HCT116 (cell line): ENCODE measurements around the gene DLEU7. TPM values are rescaled to one million over a fixed set of nuclear protein-coding genes. Genes with fewer than 3 reads are reported as not detected.

ENCODE experiments used
- ATAC-seq: fragments of 200-7000 bp; cut with Tn5 transposase; 2 replicates; pipeline ENCODE4 v1.9.1; 2020; ENCODE audit warnings: mild to moderate bottlenecking, moderate library complexity
- BruUV-seq: library from RNA; stranded (reverse); fragments of 400-500 nt; replicated peaks from 2 replicates; lab custom pipeline; 2021; lab: Mats Ljungman, UMichigan
- CTCF ChIA-PET: fragments of 300-600 bp; sonication (Branson Sonifier 250); formaldehyde crosslinking; loops from one replicate; lab custom pipeline; 2021; ENCODE audit warnings: antibody characterized with exemption; lab: Charles Lee
- POLR2A ChIA-PET: fragments of 300-600, 350-600 bp; sonication (Branson Sonifier 250); formaldehyde crosslinking; loops from one replicate; lab custom pipeline; 2021; ENCODE audit warnings: antibody characterized with exemption; lab: Charles Lee
- RAD21 ChIA-PET, 2 experiments: fragments of 300-600 bp; sonication (Branson Sonifier 250); formaldehyde crosslinking; loops; one replicate each; lab custom pipeline; 2023; ENCODE audit warnings: low total read pairs in 2 of 2; ENCODE audit not compliant: uncharacterized antibody in 2 of 2, unreplicated experiment in 2 of 2, low non-redundant PET in 1 of 2; lab: Charles Lee
- DNase-seq: peaks from one replicate; pipeline ENCODE4 v3.0.0-alpha.2; 2010; ENCODE audit warnings: low read depth, low spot score
- H2AFZ ChIP-seq: fragments of 200-600 bp; shearing (Covaris generic), sonication (generic); 2 replicates; pipeline ENCODE4 v1.6.1; 2017; ENCODE audit warnings: low read depth, mixed run types, mixed read lengths, antibody characterized with exemption, low read length; ENCODE audit not compliant: poor library complexity, severe bottlenecking
- H3K27ac ChIP-seq: 2 replicates; pipeline ENCODE4 v1.5.1; 2012; ENCODE audit warnings: low read depth, low read length
- H3K27me3 ChIP-seq: fragments of 200-600 bp; sonication (generic); 2 replicates; pipeline ENCODE4 v1.6.1; 2016; ENCODE audit warnings: mixed run types, low read length, mixed read lengths; ENCODE audit not compliant: insufficient read depth
- H3K36me3 ChIP-seq, 2 experiments: fragments of 200-500 bp in 1 of 2; fragments of 200-600 bp in 1 of 2; sonication (Bioruptor generic) in 1 of 2; sonication (generic) in 1 of 2; 2 replicates each; pipeline versions ENCODE4 v1.5.1 to v1.6.1; 2014 to 2016; ENCODE audit warnings: low read length in 2 of 2, inconsistent platforms in 1 of 2, mixed read lengths in 1 of 2, mixed run types in 1 of 2; ENCODE audit not compliant: insufficient read depth in 2 of 2, control insufficient read depth in 1 of 2
- H3K4me1 ChIP-seq, 2 experiments: fragments of 200-600 bp in 1 of 2; sonication (generic) in 1 of 2; 2 replicates each; pipeline versions ENCODE4 v1.5.1 to v1.6.1; 2012 to 2017; ENCODE audit warnings: low read length in 2 of 2, inconsistent platforms in 1 of 2, mild to moderate bottlenecking in 1 of 2, mixed read lengths in 1 of 2, mixed run types in 1 of 2, moderate library complexity in 1 of 2; ENCODE audit not compliant: insufficient read depth in 2 of 2, control insufficient read depth in 1 of 2
- H3K4me2 ChIP-seq: fragments of 200-600 bp; sonication (generic); 2 replicates; pipeline ENCODE4 v1.6.1; 2017; ENCODE audit warnings: mixed run types, low read length, mixed read lengths
- H3K4me3 ChIP-seq, 2 experiments: fragments of 200-600 bp in 1 of 2; sonication (generic) in 1 of 2; replicated peaks in 1 of 2; 2 replicates each; pipeline ENCODE4 v1.5.1; 2011 to 2016; ENCODE audit warnings: low read length in 2 of 2, control low read depth in 1 of 2, low read depth in 1 of 2, mild to moderate bottlenecking in 1 of 2, mixed read lengths in 1 of 2, mixed run types in 1 of 2
- H3K79me2 ChIP-seq: fragments of 200-600 bp; sonication (generic); 2 replicates; pipeline ENCODE4 v1.6.1; 2017; ENCODE audit warnings: mild to moderate bottlenecking, mixed run types, low read length, moderate library complexity, mixed read lengths; ENCODE audit not compliant: insufficient read depth
- H3K9ac ChIP-seq: fragments of 200-600 bp; sonication (generic); 2 replicates; pipeline ENCODE4 v1.6.1; 2016; ENCODE audit warnings: low read length, mixed read lengths
- H3K9me2 ChIP-seq: fragments of 200-600 bp; sonication (generic), shearing (Covaris generic); 2 replicates; pipeline ENCODE4 v1.6.1; 2017; ENCODE audit warnings: mixed run types, mild to moderate bottlenecking, moderate library complexity; ENCODE audit not compliant: insufficient read depth
- H3K9me3 ChIP-seq, 2 experiments: fragments of 200-500 bp in 1 of 2; fragments of 200-600 bp in 1 of 2; sonication (Bioruptor generic) in 1 of 2; sonication (generic) in 1 of 2; 2 replicates each; pipeline ENCODE4 v1.6.1; 2014 to 2017; ENCODE audit warnings: low read length in 2 of 2, mixed read lengths in 2 of 2, inconsistent platforms in 1 of 2, low read depth in 1 of 2, mild to moderate bottlenecking in 1 of 2, mixed run types in 1 of 2, moderate library complexity in 1 of 2; ENCODE audit not compliant: control insufficient read depth in 1 of 2, insufficient read depth in 1 of 2
- H4K20me1 ChIP-seq: fragments of 200-600 bp; sonication (generic), shearing (Covaris generic); 2 replicates; pipeline ENCODE4 v1.6.1; 2017; ENCODE audit warnings: mixed run types, mild to moderate bottlenecking, moderate library complexity; ENCODE audit not compliant: insufficient read depth
- CBX3 ChIP-seq: IDR thresholded peaks from 2 replicates; pipeline ENCODE4 v1.6.1; 2012; ENCODE audit warnings: low read depth
- ELF1 ChIP-seq: IDR thresholded peaks from 2 replicates; pipeline ENCODE4 v1.6.1; 2012; ENCODE audit warnings: low read depth, borderline replicate concordance
- RAD21 ChIP-seq: IDR thresholded peaks from 2 replicates; pipeline ENCODE4 v1.6.1; 2012; ENCODE audit warnings: low read depth, mild to moderate bottlenecking
- SIN3A ChIP-seq: IDR thresholded peaks from 2 replicates; pipeline ENCODE4 v1.6.1; 2012; ENCODE audit warnings: low read depth
- SRF ChIP-seq: IDR thresholded peaks from 2 replicates; pipeline ENCODE4 v1.6.1; 2012; ENCODE audit warnings: low read depth
- ZFX ChIP-seq: fragments of 450-650 bp; IDR thresholded peaks from 2 replicates; pipeline ENCODE4 v1.6.1; 2017
- ZNF274 ChIP-seq: fragments of 200-500 bp; sonication (Bioruptor generic); IDR thresholded peaks from 2 replicates; pipeline ENCODE4 v1.6.1; 2014; ENCODE audit warnings: mild to moderate bottlenecking, low read depth, low read length, inconsistent platforms
- intact Hi-C: fragments of 100-400 bp; cut with micrococcal nuclease; formaldehyde crosslinking; loops from 2 replicates; pipeline ENCODE4 v1.10.0; 2022
- total RNA-seq: library from RNA; stranded (reverse); gene quantifications from one replicate; pipeline ENCODE4 v1.2.1, GENCODE V29; 2021; ENCODE audit not compliant: unreplicated experiment
- TF ChIP-seq, protein P1 (sequence below): IDR thresholded peaks from 2 replicates; pipeline ENCODE4 v1.6.1; 2011; ENCODE audit warnings: mild to moderate bottlenecking, low read length, moderate library complexity; ENCODE audit not compliant: insufficient replicate concordance; ENCODE audit errors: extremely low read depth
- TF ChIP-seq, protein P2 (sequence below): IDR thresholded peaks from 2 replicates; pipeline ENCODE4 v1.6.1; 2012
- TF ChIP-seq, protein P3 (sequence below): IDR thresholded peaks from 2 replicates; pipeline ENCODE4 v1.6.1; 2012
- TF ChIP-seq, protein P4 (sequence below): IDR thresholded peaks from 2 replicates; pipeline ENCODE4 v1.6.1; 2012; ENCODE audit warnings: low read depth

Gene DLEU7
- total RNA-seq, 1 experiment from 2014 or later, result not detected

DNA sequence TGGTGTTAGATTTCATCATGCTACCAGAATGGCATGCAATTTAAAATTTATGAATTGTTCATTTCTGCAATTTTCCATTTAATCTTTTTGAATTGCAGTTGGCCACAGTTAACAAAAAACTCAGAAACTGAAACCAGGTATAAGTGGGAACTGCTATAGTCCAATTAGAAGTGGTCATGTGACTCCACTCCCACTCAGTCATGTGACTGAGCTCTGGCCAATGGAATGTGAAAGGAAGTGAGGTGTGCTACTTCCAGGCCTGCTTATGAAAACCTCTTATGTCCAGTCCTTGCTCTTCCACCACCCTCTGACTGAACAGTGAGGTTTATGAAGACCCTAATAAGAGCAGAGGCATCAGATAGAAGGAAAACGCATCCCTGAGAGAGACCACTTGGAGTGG lies 47.0 kb downstream of the DLEU7 start:
- intact Hi-C loops, result no loop called here
- Histone ChIP-seq H3K27ac (no peak overlapping the region), H3K79me2 (no peaks in the 10 kb centered on the region), H3K36me3 (no peaks in the 10 kb centered on the region), H4K20me1 (no peaks in the 10 kb centered on the region), H2AFZ (no peak overlapping the region), H3K9me3 (no peaks in the 10 kb centered on the region), H3K9me2 (no peaks in the 10 kb centered on the region; the same call in 1 of the 2 replicates), H3K4me1 (no peaks in the 10 kb centered on the region), H3K4me2 (no peak overlapping the region), H3K27me3 (no peaks in the 10 kb centered on the region), H3K4me3 (no peak overlapping the region)
- ATAC-seq (no peak), DNase-seq (no peak)
- BruUV-seq, result no TSS peak
- CTCF ChIA-PET, result no interaction called here
- TF ChIP-seq RAD21 (no peak), ELF1 (no peak), ZNF274 (no peak), ZFX (no peak), CBX3 (no peak), SIN3A (no peak), SRF (no peak)
- TF ChIP-seq, protein P1, sequence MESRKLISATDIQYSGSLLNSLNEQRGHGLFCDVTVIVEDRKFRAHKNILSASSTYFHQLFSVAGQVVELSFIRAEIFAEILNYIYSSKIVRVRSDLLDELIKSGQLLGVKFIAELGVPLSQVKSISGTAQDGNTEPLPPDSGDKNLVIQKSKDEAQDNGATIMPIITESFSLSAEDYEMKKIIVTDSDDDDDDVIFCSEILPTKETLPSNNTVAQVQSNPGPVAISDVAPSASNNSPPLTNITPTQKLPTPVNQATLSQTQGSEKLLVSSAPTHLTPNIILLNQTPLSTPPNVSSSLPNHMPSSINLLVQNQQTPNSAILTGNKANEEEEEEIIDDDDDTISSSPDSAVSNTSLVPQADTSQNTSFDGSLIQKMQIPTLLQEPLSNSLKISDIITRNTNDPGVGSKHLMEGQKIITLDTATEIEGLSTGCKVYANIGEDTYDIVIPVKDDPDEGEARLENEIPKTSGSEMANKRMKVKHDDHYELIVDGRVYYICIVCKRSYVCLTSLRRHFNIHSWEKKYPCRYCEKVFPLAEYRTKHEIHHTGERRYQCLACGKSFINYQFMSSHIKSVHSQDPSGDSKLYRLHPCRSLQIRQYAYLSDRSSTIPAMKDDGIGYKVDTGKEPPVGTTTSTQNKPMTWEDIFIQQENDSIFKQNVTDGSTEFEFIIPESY, result no peak
- TF ChIP-seq, protein P2, sequence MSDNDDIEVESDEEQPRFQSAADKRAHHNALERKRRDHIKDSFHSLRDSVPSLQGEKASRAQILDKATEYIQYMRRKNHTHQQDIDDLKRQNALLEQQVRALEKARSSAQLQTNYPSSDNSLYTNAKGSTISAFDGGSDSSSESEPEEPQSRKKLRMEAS, result no peak
- TF ChIP-seq, protein P3, sequence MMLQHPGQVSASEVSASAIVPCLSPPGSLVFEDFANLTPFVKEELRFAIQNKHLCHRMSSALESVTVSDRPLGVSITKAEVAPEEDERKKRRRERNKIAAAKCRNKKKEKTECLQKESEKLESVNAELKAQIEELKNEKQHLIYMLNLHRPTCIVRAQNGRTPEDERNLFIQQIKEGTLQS, result no peak
- TF ChIP-seq, protein P4, sequence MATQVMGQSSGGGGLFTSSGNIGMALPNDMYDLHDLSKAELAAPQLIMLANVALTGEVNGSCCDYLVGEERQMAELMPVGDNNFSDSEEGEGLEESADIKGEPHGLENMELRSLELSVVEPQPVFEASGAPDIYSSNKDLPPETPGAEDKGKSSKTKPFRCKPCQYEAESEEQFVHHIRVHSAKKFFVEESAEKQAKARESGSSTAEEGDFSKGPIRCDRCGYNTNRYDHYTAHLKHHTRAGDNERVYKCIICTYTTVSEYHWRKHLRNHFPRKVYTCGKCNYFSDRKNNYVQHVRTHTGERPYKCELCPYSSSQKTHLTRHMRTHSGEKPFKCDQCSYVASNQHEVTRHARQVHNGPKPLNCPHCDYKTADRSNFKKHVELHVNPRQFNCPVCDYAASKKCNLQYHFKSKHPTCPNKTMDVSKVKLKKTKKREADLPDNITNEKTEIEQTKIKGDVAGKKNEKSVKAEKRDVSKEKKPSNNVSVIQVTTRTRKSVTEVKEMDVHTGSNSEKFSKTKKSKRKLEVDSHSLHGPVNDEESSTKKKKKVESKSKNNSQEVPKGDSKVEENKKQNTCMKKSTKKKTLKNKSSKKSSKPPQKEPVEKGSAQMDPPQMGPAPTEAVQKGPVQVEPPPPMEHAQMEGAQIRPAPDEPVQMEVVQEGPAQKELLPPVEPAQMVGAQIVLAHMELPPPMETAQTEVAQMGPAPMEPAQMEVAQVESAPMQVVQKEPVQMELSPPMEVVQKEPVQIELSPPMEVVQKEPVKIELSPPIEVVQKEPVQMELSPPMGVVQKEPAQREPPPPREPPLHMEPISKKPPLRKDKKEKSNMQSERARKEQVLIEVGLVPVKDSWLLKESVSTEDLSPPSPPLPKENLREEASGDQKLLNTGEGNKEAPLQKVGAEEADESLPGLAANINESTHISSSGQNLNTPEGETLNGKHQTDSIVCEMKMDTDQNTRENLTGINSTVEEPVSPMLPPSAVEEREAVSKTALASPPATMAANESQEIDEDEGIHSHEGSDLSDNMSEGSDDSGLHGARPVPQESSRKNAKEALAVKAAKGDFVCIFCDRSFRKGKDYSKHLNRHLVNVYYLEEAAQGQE, result no peak
- TF ChIP-seq, all 23 proteins: peak for 0
- RAD21 ChIA-PET, result no interaction called here
- POLR2A ChIA-PET, result no interaction called here
- no peak overlapping the region for H3K9ac ChIP-seq
